Measurements from ENCODE around the gene SEPHS2.

Gene SEPHS2

DNA sequence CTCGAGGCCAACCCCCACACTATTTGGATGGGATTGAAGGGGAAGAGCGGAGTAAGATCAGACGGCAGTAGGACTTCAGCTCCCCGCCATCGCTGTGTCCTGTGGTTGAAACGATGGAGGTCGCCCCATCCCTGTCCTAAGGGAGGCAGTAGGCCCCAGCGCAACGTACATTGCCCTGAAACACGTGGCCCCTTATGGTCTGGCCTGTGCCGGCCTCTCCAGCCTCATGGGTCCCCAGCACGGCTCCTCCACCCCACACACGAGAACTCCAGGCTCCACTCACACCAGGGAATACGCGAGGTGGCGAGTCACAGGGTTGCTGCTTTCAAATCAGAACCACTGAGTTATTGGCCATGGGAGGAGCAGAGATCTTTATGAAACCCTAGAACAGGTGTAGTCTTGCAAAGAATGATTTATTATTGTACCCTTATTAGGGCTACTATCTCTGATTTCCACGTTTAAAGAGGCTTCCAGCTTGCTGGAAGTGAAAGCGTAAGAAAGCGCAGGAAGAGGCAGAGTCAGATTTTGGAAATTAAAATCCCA is 15.2 kb downstream of the SEPHS2 start:
- in situ Hi-C loops (cut with HindIII; ENCODE audit: low sequenced_read_pairs) = no loop called here
- TF ChIP-seq, protein P1, sequence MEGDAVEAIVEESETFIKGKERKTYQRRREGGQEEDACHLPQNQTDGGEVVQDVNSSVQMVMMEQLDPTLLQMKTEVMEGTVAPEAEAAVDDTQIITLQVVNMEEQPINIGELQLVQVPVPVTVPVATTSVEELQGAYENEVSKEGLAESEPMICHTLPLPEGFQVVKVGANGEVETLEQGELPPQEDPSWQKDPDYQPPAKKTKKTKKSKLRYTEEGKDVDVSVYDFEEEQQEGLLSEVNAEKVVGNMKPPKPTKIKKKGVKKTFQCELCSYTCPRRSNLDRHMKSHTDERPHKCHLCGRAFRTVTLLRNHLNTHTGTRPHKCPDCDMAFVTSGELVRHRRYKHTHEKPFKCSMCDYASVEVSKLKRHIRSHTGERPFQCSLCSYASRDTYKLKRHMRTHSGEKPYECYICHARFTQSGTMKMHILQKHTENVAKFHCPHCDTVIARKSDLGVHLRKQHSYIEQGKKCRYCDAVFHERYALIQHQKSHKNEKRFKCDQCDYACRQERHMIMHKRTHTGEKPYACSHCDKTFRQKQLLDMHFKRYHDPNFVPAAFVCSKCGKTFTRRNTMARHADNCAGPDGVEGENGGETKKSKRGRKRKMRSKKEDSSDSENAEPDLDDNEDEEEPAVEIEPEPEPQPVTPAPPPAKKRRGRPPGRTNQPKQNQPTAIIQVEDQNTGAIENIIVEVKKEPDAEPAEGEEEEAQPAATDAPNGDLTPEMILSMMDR (IDR thresholded peaks at IDR 0.05; ENCODE audit: low read depth, low read length) = no peak
- DNase-seq (ENCODE audit: low read depth, low spot score) = no peak
- peak overlapping the region; percentile 76 for H3K4me3 ChIP-seq (ENCODE audit: low read depth, low read length)

DNA sequence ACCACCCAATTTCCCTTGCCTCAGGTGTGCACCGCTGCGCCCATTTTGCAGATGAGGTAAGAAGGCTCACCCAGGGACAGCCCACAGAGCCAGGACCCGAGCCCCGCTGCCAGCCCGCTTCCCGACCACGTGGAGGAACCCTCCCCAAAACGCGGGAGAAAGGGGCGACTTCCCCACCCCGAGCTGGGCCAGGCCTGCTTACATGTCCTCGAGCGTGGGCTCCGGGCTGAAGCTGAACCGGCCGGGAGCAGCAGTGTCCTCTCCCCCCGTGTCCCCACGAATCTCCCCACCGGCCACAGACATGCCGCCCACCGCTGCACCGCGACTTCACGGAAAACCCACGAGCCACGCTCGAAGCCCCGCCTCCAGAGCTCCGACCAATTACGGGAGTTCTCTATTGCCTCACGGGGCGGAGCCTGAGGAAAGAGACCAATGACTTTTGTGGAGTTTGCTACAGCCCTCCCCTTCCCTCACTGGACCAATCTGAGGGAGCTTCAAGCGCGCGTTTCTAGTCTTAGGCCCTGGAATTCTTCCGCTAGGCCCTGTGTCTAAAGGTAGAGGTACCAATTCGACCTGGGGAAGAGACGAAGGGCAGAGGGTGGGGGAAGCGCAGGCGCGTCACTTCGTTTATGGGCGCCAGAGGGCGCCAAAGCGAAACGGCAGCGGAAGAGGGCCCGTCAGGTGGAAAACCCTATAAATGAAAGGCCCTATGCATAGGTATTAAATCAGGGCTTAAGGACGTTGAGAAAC is 15.8 kb downstream of the SEPHS2 start, which contains the start of gene DCTPP1:
DCTPP1 (minus strand) TSS at position 353 of the 750 bp plus-strand sequence; CDS start at position 303, 50 bp downstream.
- peak within 1 kb of the TSS; percentile 76 for H3K4me3 ChIP-seq (ENCODE audit: low read depth, low read length)
- DNase-seq (ENCODE audit: low read depth, low spot score) = peak; percentile 98
- TF ChIP-seq, protein P1 (IDR thresholded peaks at IDR 0.05; ENCODE audit: low read depth, low read length) = peak; percentile 71
- in situ Hi-C loops (cut with HindIII; ENCODE audit: low sequenced_read_pairs) = no loop called here

DNA sequence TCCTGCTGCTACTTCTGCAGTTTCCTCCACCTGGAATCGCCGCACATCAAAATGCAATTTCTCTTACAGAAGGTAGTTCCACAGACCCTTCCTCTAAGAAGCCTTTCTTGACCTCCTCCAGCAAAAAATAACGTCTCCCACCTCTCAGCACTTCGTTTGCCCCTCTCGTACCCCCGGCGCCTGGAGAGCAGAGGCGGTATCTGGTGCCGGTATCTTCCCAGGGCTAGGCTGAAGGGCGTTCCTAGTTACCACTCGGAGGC is 16.3 kb downstream of the SEPHS2 start:
- no peak for DNase-seq (ENCODE audit: low read depth, low spot score)
- TF ChIP-seq, protein P1 (IDR thresholded peaks at IDR 0.05; ENCODE audit: low read depth, low read length) = no peak
- peak overlapping the region; percentile 76 for H3K4me3 ChIP-seq (ENCODE audit: low read depth, low read length)
- in situ Hi-C loops (cut with HindIII; ENCODE audit: low sequenced_read_pairs) = no loop called here

DNA sequence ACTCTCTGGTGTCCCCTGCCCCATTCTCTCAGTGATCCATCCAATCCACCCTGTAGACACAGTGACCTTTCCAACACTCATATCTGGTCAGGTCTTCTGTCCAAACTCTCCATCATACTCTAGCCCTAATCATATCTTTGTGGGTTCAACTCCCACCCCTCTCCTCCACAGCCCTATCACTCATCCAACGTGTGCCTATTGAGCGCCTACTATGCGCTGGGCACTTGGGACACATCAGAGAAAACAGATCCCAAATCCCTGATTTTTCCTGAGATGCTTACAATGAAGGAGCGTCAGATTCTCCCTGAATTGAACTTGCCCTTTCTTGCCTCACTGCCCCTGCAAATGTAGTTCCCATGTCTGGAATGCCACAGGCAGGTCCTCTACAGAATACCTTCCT is 17.6 kb downstream of the SEPHS2 start:
- TF ChIP-seq, protein P1 (IDR thresholded peaks at IDR 0.05; ENCODE audit: low read depth, low read length) = no peak
- DNase-seq (ENCODE audit: low read depth, low spot score) = no peak
- in situ Hi-C loops (cut with HindIII; ENCODE audit: low sequenced_read_pairs) = no loop called here
- no peak overlapping the region for H3K4me3 ChIP-seq (ENCODE audit: low read depth, low read length)

- DNase-seq (ENCODE audit: low read depth, low spot score) = no peak
- no peak overlapping the region for H3K4me3 ChIP-seq (ENCODE audit: low read depth, low read length)
- in situ Hi-C loops (cut with HindIII; ENCODE audit: low sequenced_read_pairs) = no loop called here
- TF ChIP-seq, protein P1 (IDR thresholded peaks at IDR 0.05; ENCODE audit: low read depth, low read length) = no peak
These were observed 24.7 kb downstream of the SEPHS2 start for GRCh38 chr16:30421010-30421409.

- TF ChIP-seq, protein P1 (IDR thresholded peaks at IDR 0.05; ENCODE audit: low read depth, low read length) = no peak
- in situ Hi-C loops (cut with HindIII; ENCODE audit: low sequenced_read_pairs) = no loop called here
- no peak for DNase-seq (ENCODE audit: low read depth, low spot score)
- H3K4me3 ChIP-seq (ENCODE audit: low read depth, low read length) = peak overlapping the region; percentile 45
These were observed 27.1 kb downstream of the SEPHS2 start for GRCh38 chr16:30418350-30419181.

All from astrocyte of the spinal cord (primary cell).